ENCODE data around the gene LAMA4.

LAMA4 gene

GRCh38 chr6:112275365-112275764 is 21.0 kb upstream of the LAMA4 start:
- no peak for TF ChIP-seq CTCF (conservative IDR thresholded peaks at IDR 0.05; ENCODE audit: control insufficient read depth, insufficient read depth, low read depth, low read length)

GRCh38 chr6:112274774-112275173 is 20.4 kb upstream of the LAMA4 start:
- H3K4me3 ChIP-seq (ENCODE audit: control insufficient read depth, low read depth, low read length): no peak overlapping the region
- no peak for TF ChIP-seq CTCF (conservative IDR thresholded peaks at IDR 0.05; ENCODE audit: control insufficient read depth, insufficient read depth, low read depth, low read length)
- no peak for DNase-seq (ENCODE audit: low read depth)

More at GRCh38 chr6:112275365-112275764, 21.0 kb upstream of the LAMA4 start:
- no peak for DNase-seq (ENCODE audit: low read depth)
- H3K4me3 ChIP-seq (ENCODE audit: control insufficient read depth, low read depth, low read length): no peak overlapping the region

- no peak overlapping the region for H3K4me3 ChIP-seq (ENCODE audit: control insufficient read depth, low read depth, low read length)
- no peak for TF ChIP-seq CTCF (conservative IDR thresholded peaks at IDR 0.05; ENCODE audit: control insufficient read depth, insufficient read depth, low read depth, low read length)
- DNase-seq (ENCODE audit: low read depth): no peak
Measured at GRCh38 chr6:112272799-112273198, 18.4 kb upstream of the LAMA4 start.

GRCh38 chr6:112270756-112271155 is 16.4 kb upstream of the LAMA4 start:
- DNase-seq (ENCODE audit: low read depth): no peak
- no peak for TF ChIP-seq CTCF (conservative IDR thresholded peaks at IDR 0.05; ENCODE audit: control insufficient read depth, insufficient read depth, low read depth, low read length)
- H3K4me3 ChIP-seq (ENCODE audit: control insufficient read depth, low read depth, low read length): no peak overlapping the region

- H3K4me3 ChIP-seq (ENCODE audit: control insufficient read depth, low read depth, low read length): no peak overlapping the region
- DNase-seq (ENCODE audit: low read depth): no peak
- no peak for TF ChIP-seq CTCF (conservative IDR thresholded peaks at IDR 0.05; ENCODE audit: control insufficient read depth, insufficient read depth, low read depth, low read length)
Measured at GRCh38 chr6:112269979-112270566, 15.7 kb upstream of the LAMA4 start.

- no peak overlapping the region for H3K4me3 ChIP-seq (ENCODE audit: control insufficient read depth, low read depth, low read length)
- DNase-seq (ENCODE audit: low read depth): peak; percentile 73
- TF ChIP-seq CTCF (conservative IDR thresholded peaks at IDR 0.05; ENCODE audit: control insufficient read depth, insufficient read depth, low read depth, low read length): peak; percentile 69
Measured at GRCh38 chr6:112269114-112269513, 14.7 kb upstream of the LAMA4 start.

- no peak for DNase-seq (ENCODE audit: low read depth)
- TF ChIP-seq CTCF (conservative IDR thresholded peaks at IDR 0.05; ENCODE audit: control insufficient read depth, insufficient read depth, low read depth, low read length): no peak
- no peak overlapping the region for H3K4me3 ChIP-seq (ENCODE audit: control insufficient read depth, low read depth, low read length)
Measured at GRCh38 chr6:112268654-112269053, 14.3 kb upstream of the LAMA4 start.

Data from fibroblast of mammary gland (primary cell).